Neural progenitor cell (in vitro differentiated cells): ENCODE data around the gene PDGFD.

Experiments
- EZH2 ChIP-seq: fragments of 200-600 bp; sonication (generic); IDR thresholded peaks from 2 replicates; pipeline ENCODE4 v1.6.1; 2017; ENCODE audit warnings: antibody characterized with exemption, mild to moderate bottlenecking, moderate library complexity
- EZH2phosphoT487 ChIP-seq: fragments of 200-600 bp; sonication (generic); IDR thresholded peaks from 2 replicates; pipeline ENCODE4 v1.6.1; 2017; ENCODE audit warnings: antibody characterized with exemption
- TF ChIP-seq, protein P1 (sequence below): fragments of 200-600 bp; sonication (generic); IDR thresholded peaks from 2 replicates; pipeline ENCODE4 v1.5.1; 2017; ENCODE audit warnings: antibody characterized with exemption, mild to moderate bottlenecking

DNA sequence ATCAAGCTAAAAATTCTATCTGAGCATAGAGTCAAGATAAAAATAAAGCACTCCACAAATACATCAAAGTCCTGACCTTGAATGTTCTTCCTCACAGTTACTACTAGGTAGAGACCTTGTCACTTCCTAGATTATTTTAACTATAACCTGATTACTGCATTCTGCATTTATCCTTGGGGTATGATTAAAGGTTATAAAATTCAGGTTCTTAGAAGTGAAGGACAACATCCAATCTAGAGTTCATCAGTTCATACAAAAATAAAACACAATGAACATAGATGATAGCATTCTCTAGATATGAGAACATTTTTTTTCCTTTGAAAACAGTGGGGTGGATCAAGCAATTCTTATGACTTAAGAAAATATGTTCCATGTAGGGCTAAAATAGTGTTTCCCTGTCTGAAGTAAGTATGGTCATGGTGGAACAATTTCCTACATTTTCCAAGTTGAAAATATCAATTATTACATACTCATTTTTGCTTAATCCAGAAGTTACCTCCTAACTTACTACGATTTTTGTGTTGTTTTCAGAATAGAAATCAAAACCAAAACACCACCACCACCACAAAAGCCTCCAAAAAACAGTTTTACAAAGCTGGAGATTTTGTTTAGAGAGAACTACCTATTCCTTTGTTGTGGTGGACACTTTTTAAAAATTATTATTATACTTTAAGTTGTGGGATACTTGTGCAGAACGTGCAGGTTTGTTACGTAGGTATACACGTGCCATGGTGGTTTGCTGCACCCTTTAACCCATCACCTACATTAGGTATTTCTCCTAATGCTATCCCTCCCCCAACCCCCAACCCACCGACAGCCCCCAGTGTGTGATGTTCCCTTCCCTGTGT lies 239.6 kb downstream of the PDGFD start:
- TF ChIP-seq, protein P1, sequence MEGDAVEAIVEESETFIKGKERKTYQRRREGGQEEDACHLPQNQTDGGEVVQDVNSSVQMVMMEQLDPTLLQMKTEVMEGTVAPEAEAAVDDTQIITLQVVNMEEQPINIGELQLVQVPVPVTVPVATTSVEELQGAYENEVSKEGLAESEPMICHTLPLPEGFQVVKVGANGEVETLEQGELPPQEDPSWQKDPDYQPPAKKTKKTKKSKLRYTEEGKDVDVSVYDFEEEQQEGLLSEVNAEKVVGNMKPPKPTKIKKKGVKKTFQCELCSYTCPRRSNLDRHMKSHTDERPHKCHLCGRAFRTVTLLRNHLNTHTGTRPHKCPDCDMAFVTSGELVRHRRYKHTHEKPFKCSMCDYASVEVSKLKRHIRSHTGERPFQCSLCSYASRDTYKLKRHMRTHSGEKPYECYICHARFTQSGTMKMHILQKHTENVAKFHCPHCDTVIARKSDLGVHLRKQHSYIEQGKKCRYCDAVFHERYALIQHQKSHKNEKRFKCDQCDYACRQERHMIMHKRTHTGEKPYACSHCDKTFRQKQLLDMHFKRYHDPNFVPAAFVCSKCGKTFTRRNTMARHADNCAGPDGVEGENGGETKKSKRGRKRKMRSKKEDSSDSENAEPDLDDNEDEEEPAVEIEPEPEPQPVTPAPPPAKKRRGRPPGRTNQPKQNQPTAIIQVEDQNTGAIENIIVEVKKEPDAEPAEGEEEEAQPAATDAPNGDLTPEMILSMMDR = no peak
- TF ChIP-seq EZH2phosphoT487 = no peak
- TF ChIP-seq EZH2 = no peak
